ENCODE data around the gene NT5DC1.

NT5DC1 gene

DNA sequence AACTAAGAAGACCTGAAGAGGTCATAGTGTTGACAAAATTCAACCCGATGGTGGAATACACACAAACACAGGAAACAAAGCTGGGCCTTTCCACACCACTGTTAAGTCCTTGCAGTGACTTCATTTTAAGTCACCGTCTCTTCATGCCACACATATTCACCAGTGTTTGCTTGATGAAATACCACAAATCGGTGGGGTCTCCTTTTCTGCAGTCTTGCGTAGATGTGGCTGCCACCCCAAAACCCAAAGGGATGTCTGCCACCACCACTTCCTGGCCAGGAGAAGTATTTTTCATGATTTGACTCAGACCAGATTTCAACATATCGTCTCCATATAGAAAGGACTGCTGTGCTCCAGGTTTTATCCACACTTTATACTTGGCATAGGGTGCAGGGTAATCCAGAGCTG, 36.3 kb downstream of the NT5DC1 start:
- DNase-seq (ENCODE audit: low read depth in 2 of 2): no peak

DNA sequence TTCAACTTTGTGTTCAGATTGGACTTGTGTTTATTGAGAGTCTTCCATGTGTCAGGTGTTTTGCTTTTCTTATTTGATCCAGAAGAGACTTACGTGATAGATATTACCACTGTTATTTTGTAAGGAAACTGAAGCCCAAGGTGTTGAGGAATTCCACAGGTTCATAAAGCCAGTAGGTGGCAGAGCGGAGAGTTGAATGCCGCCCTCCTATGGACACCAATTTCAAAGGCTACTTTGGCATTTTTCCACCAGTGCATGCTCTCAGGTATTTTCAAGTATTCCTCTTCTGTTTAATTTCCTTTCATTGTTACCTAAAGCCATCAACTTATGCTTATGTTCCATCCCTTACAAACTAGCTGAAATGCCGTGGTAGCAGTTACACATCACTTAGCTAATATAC, 39.3 kb downstream of the NT5DC1 start:
- DNase-seq (ENCODE audit: low read depth in 2 of 2): no peak

DNA sequence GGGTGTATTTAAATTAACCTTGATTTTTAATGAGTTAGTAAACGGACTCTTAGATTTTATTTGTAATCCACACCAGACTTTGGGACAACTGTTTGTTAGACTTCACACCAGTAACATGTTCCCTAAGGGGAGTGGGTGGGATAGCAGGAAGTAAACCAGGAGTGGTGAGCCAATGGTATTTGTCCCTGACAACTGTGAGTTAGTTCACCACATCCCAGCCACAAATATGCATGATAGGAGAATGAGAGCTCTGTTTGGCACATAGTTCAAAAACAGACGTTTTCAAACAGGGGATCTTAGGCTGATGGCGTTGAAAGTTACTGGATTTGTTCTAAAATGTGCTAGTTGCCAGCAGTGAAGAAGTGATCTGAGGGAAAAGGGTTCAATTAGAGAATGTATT, 44.0 kb downstream of the NT5DC1 start:
- DNase-seq (ENCODE audit: low read depth in 2 of 2): no peak

DNA sequence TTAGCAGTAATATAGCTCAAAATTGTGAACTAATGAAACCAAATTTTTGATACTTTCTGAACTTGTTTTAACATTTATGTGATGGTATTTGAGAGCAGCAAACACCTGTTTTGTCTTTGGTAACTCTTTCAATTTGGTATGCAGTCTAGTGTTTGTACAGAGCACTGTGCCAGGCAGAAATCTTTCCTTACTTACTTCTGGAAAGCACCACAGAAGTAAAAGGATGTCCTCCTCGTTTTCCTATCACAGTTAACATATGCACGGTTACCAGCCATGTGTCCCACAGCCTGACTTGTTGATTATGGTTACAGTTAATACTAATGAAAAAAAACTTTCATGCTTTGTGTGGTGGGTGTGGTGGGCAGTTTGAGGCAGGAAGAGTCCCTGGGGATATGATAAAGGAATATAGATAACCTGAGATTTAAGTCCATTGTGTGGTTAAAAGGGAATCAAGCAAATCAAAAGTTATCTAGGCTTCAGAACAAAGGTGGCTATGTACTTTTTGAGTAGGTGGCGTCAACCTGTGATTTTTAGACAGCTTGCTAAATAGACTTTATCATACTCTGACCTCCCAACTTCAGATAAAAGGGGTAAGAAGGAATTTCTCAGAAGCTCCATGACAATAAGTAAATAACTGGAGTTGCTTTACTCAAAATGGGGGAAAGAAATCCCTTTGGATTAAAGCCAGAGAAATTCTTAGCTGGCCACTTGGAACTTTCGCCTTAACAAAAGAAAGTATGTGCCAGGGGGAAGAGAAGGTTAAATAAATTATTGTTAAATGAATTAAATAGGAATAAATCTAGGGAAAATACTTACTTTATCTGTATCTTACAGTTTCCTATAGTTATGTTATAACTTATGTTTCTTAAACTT, 45.4 kb downstream of the NT5DC1 start:
- no peak for DNase-seq (ENCODE audit: low read depth in 2 of 2)

DNA sequence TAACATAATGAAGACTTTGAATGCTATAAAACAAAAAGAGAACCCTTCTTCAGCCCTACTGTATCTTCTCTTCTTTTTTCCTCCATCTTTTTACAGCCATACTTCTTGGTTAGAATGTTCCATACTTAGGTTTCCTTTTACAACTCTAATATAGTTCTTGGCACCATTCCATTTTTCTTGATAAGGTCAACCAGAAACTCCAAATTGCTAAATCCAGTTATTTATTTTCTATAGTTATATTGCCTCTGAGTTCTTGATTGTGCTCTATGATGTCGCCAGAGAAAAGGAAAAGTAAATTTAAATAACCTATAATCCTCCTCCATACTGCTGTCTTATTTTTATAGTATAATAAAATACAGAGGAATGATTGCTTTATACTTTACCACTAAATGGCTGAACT, 52.0 kb downstream of the NT5DC1 start:
- DNase-seq (ENCODE audit: low read depth in 2 of 2): no peak

DNA sequence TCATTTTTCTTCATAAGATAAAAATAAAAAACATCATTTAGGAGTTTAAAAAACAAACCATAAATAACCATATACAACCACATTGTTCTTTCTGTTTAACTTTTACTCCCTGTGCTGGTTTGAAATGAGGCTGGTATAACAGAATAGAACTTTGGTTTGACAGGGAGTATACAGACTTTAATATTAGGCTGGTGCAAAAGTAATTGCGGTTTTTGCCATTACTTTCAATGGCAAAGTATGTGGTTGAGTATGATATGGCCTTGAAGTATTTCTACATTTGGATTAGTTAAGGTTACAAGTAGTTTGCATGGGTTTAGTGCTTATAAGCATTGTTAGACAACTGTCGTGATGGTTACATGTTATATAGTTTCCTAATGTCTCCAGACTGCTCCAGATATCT, 54.2 kb downstream of the NT5DC1 start:
- no peak for DNase-seq (ENCODE audit: low read depth in 2 of 2)

DNA sequence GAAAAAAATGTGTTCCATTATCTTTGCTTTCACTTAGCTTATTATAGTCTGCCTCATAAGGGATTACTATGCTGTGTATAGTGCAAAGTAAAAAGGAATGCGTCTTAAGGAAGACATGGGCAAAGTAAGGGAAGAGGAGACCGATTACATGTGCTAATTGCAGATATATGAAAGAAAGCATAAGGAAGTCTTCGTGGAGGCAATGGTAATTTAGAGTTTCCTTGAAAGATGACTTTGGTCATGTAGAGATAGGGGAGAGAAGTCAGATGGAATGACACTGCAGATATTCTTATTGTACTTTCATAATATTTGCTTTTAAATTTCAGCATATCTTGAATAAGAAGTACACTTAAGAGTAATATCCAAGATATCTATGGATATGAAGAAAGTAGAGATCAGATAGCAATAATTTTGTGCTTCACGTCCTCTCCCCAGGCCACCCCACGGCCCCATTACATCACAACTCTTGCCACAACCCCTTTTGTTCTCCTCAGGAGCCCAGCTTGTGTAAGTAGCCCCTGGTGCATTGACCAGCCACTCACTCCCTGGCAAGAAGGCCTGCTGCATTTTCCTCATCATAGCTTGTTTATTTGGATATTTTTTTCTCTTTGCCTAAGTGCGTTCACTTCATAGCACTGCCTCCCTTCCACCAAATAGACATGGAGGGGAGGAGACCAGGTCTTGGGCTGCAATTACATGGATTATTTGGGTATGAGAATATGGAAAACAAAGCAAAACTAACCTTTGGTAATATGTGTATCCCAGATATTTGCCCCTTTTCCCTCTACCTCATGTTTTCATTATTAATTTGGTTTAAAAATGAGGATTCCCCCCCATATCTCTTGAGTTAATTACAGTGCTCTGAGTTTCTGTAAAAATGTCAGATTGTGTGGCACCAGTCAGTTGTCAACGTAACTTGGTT, 56.0 kb downstream of the NT5DC1 start:
- no peak for DNase-seq (ENCODE audit: low read depth in 2 of 2)

DNA sequence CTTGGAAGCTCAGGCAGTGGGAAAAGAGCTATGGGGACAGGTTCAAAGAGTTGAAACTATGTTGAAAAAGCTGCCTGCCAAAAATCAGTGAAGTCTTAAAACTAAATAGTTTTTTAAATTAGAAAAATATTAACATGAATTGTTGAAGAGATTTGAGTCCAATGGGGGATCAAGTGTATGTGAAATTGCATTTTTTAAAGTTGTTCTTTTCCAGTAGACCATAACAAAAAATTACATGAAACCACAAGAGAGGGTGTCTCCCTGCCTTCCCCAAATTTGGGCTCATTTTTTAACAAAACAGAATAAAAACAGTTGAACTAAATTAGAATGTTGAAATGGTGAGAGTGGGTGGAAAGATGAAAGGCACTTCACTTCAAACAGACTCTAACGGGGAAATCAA, 56.7 kb downstream of the NT5DC1 start:
- no peak for DNase-seq (ENCODE audit: low read depth in 2 of 2)

DNA sequence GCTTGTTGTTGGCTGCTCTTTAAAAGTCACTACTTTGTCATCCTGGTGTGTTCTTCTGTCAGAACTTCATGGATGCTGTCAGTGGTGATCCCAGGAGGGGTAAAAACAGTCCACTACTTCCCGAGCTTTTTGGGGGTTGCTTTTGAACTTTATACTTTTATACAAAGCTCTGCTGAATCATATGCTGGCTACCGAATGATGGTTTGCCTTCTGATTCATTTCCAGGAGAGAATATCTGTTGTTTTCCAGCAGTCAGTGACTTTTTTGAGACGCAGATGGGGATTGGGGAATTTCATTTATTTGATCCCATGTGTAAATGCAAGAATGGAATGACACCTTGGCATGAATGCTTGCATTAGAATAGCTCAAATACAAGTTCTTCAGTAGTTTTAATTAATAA, 58.0 kb downstream of the NT5DC1 start:
- no peak for DNase-seq (ENCODE audit: low read depth in 2 of 2)

DNA sequence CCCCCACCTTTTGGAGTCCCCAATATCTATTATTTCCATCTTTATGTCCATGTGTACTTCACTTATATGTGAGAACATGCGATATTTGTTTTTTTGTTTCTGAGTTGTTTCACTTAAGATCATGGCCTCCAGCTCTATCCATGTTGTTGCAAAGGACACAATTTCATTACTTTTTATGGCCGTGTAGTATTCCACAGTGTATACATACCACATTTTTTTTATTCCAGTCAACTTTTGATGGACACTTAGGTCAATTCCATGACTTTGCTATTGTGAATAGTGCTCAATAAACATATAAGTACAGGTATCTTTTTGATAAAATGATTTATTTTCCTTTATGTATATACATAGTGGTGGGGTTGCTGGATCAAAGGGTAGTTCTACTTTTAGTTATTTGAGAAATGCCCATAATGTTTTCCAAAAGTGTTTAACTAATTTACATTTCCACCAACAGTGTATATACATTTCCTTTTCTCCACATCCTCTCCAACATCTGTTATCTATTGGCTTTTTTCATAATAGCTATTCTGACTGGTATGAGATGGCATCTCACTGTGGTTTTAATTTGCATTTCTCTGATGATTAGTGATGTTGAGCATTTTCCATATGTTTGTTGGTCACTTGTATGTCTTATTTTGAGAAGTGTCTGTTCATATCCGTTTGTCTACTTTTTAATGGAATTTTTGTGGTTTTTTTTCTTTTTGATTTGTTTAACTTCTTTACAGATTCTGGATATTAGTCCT, 59.3 kb downstream of the NT5DC1 start:
- DNase-seq (ENCODE audit: low read depth in 2 of 2): no peak

DNA sequence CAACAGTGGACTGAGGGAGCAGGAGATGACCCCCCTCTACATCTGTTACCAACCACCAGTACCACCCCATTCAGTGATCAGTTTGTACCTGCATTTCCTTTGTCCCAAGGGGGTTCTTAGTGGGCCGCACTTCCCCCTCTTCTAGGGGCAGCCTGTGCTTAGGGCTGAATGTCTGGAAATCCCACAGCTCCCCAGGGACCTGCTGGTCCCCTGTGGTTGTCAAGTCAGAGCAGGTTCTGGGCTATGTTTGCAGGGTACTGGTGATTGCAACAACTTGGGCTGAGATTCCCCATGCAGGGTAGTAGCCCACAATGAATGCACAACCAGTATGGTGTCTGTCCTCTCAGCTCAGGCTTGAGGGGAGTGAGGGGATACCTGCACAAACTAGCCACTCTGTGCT, 64.9 kb downstream of the NT5DC1 start:
- no peak for DNase-seq (ENCODE audit: low read depth in 2 of 2)

DNA sequence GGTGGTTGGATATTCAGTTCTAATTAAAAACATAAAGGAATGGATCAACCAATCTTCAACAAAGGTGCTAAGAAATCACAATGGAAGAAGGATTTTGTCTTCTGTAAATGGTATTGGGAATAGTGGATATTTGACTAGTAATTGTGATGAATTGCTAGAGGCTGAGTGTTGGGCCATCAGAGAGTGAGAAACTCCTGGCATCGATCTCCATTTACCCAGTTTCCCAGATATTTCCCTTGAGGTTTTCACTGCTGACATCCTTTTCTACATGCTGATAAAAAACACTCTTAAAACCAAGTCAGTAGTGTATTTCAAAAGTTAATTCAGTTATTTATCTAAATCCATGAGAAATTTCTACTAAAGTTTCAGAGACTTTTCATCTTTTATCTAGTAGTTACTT, 65.7 kb downstream of the NT5DC1 start:
- DNase-seq (ENCODE audit: low read depth in 2 of 2): no peak

DNA sequence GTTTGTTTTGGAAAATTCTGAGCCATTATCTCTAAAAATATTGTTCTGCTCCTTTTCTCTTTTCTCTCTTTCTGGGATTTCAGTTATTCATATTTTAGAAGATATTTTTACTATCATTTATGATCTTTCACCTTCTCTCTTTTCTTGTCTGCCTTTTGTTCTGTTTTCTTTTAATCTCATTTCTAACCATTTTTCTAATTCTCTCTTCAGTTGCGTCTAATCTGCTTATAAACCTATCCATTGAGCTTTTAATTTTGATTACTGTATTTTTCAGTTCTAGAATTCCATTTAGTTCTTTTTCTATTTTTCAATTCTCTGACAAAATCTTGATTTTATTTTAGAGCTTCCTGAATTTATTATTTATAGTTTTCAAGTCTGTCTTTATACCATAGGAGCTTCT, 67.5 kb downstream of the NT5DC1 start:
- DNase-seq (ENCODE audit: low read depth in 2 of 2): no peak

DNA sequence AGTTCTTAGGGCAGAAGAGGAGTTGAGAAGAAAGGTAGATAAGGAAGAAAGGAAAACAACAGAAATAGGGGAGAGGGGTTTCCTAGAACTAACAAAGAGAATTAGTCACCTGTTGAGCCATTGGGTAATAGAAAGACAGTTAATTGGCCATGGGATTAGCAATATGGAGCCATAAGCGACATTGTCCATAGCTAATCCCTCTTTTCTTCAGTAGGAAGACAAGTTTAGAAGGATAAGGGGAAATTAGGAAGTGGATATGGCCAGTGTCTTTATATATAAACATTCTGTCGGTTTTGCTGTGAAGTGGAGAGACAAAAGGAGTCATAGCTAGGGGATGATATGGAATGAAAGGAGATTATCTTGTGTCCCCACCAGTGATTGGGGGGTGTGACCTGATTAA, 69.2 kb downstream of the NT5DC1 start:
- DNase-seq (ENCODE audit: low read depth in 2 of 2): no peak

DNA sequence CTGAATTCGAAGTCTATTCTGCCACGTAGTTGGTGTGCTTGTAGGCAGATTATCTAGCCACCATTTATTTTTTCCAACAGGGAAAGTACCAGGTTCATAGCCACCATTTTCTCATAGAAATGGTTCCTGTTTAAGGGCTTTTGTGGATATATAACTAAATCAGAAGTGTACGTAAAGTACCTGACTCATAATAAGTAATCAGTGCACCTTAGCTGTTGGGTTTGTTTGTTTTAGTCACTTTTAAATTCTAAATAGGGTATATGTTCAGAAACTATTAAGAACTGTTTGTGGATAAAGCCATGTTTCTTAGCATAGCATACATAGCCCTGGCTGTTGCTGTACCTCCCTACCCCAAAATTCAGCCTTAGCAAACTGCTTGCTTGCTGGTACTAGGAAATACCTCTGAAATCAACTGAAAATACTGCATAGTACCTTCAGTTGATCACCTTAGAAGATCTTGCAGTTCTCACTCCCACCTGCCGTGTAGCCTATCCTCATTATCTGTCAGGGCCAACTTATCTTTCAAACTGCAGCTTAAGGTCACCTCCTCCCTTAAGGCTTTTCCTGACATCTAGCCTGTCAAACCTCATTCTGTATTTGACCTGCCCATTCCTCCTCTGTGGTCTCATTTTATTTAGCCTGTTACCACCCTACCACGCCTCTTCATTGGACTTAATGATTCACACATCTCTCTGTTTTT, 69.9 kb downstream of the NT5DC1 start:
- DNase-seq (ENCODE audit: low read depth in 2 of 2): no peak

DNA sequence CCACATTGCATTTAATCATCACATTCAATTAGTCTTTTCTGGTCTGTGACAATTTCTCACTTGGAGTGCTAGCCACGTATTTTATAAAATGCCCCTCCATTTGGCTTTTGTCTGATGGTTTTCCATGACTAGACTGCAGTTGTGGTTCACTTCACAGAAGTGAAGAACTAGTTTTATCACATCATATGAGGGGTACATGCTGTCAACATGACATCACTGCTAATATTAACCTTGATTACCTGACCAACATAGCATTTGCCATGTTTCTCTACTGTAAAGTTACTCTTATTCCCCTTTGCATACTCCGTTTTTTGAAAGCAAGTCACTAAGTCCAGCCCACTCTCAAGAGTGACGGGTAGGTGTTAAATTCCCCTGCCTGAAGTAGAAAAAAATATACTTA, 73.3 kb downstream of the NT5DC1 start:
- no peak for DNase-seq (ENCODE audit: low read depth in 2 of 2)

DNA sequence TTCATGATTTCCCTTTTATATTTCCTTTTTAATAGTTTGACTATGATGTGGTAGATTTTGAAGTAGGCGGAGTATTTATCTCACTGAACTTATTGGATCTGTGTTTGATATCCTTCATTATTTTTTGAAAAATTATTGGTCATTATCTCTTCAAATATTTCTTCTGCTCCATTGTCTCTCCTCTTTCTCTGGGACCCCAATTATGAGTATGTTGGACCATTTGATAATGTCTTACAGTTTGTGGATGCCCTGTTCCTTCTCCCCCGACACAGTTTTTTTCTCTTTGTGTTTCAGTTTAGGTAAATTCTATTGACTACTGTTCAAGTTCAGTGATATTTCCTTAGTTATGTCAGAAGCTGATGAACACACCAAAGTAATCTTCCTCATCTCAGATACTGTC, 74.7 kb downstream of the NT5DC1 start:
- no peak for DNase-seq (ENCODE audit: low read depth in 2 of 2)

DNA sequence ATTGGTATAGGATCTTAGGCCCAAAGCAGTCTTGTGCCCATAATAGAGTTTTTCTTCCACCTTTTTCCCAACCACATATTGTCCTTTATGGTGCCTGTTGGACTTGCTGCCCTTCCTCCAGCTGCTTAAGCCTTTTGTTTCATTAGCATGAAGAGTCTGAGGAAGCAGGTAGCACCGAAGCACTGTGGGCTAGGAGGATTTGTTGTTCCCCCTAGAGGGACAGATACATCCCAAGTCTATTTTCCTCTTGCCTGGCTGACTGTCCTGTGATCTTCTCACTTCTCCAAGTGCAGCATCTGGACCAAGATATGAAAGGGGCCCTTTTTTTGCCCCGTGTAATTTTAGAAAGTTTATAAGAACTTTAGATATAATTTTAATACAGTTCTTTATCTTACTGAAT, 75.9 kb downstream of the NT5DC1 start:
- DNase-seq (ENCODE audit: low read depth in 2 of 2): no peak

DNA sequence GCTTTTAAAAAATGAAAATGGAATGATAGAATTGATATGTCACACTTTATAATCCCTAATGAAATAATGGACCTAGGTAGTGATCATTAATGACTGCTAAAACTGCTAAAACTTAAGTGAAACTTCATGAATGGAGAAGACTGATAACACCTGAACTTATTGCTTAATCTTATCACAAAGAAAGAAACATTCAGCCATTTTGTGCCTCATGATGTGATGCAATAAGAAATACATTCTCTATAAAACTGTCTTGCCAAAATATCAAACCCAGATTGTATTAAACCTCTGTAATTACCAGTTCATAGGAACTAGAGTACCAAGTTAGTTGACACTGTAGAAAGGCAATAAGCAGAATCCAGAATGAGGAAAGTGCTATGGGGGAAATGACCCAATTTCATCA, 79.7 kb downstream of the NT5DC1 start:
- no peak for DNase-seq (ENCODE audit: low read depth in 2 of 2)

DNA sequence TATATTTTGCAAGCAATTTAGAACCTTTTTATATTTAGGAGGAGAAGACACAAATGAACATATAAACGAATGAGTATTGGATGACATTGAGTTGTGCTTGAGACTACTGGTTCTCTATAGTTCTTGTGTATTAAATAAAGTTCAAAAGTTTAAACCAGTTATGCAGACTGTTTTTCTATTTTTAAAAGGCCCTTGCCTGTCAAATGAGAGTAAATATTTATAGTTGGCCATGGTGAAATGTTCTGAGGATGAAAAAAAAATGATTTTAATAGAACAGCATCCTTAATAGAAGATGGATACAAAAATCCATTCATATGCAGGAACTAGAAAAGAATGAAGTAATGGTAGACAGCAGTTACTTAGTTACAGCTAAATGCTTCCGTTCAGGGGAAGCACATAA, 88.8 kb downstream of the NT5DC1 start:
- DNase-seq (ENCODE audit: low read depth in 2 of 2): no peak

DNA sequence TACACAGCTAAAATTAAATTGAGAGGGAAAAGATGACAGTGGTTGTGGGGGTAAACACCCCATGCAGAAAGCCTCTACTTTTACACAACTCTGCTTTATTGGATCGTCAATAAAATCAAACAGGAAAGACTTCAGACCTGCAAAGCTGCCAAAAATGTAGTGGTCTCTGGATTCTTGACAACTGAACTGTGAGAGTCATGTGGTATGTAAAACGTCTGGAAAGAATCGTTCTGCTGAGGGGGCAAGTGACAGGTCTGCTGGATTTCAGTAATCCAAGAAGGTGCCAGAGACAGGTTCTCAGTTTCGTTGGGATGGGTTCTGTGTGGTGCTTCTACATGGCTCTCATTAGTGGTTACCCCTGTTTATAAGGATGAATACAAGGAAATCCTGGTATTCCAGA, 89.9 kb downstream of the NT5DC1 start:
- no peak for DNase-seq (ENCODE audit: low read depth in 2 of 2)

DNA sequence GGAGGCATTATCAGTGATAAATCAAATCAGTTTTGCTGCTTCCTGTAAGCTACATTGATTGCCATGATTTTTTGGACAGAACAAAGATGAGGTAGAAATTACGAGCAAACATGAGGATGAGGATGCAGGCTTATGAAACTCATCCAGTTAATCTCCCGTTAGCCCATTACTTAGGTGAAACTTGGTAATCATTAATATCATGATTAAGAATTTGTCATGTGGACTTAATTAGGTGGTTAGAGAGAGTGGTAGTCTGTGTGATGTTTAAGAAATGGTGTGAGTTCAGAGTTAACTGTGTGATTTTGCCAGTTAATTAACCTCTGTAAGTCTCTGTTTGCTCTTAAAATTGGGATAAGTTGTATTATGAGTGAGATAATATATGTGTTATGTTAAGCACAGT, 91.2 kb downstream of the NT5DC1 start:
- DNase-seq (ENCODE audit: low read depth in 2 of 2): no peak
